ENCODE data around the gene CASP8AP2. TPM values are rescaled to one million over a fixed set of nuclear protein-coding genes. Genes with fewer than 3 reads are reported as not detected.
"Not testable (repeated sequence)": the region's sequence is repeated elsewhere in the genome, so short reads cannot be mapped to it uniquely, and the experiment has no call there.

The CASP8AP2 gene
- total and polyA plus RNA-seq, 3 experiments from 2014 or later, result 30.8 to 60.0 (median 31.3) TPM

- CTCF ChIA-PET; H3K9me3 ChIP-seq (ENCODE audit: low read length); H3K9me3 Mint-ChIP-seq; H3K36me3 ChIP-seq (ENCODE audit: insufficient read depth, low read length); H3K4me1 Mint-ChIP-seq; H3K4me3 Mint-ChIP-seq; H3K27me3 ChIP-seq (ENCODE audit: insufficient read depth, low read length, poor library complexity, severe bottlenecking); H3K36me3 Mint-ChIP-seq; H3K27ac Mint-ChIP-seq; DNase-seq; H3K4me3 ChIP-seq (ENCODE audit: low read length); H3K4me1 ChIP-seq (ENCODE audit: insufficient read depth, low read length); POLR2A ChIA-PET; H3K27ac ChIP-seq (ENCODE audit: low read depth, low read length): not testable (repeated sequence)
- peaks cover 34 to 63% of the 10 kb centered on the region in 2 donors for H3K27me3 Mint-ChIP-seq
Observed at GRCh38 chr6:89892577-89892976, 62.9 kb downstream of the CASP8AP2 start.

GRCh38 chr6:89894169-89894568 lies 64.5 kb downstream of the CASP8AP2 start, which contains the start of gene GJA10:
Gene GJA10, plus strand, starts transcription at chr6:89894469. Its CDS starts 0 bp downstream, at chr6:89894469.
- no peaks in the 10 kb centered on the region for H3K36me3 ChIP-seq (ENCODE audit: insufficient read depth, low read length)
- DNase-seq, result no peak
- Mint-ChIP-seq H3K9me3 (no peaks in the 10 kb centered on the region), H3K27me3 (peaks cover 31 to 60% of the 10 kb centered on the region in 2 donors), H3K27ac (no peak within 1 kb of the TSS), H3K36me3 (no peaks in the 10 kb centered on the region), H3K4me1 (no peaks in the 10 kb centered on the region), H3K4me3 (peak within 1 kb of the TSS in 1 of 7 donors; percentile 16)
- ChIA-PET POLR2A (no interaction called here), CTCF (no interaction called here)
- no peaks in the 10 kb centered on the region for H3K27me3 ChIP-seq (ENCODE audit: insufficient read depth, low read length, poor library complexity, severe bottlenecking)
- H3K4me3 ChIP-seq (ENCODE audit: low read length), result no peak within 1 kb of the TSS
- H3K4me1 ChIP-seq (ENCODE audit: insufficient read depth, low read length), result no peaks in the 10 kb centered on the region
- H3K9me3 ChIP-seq (ENCODE audit: low read length), result no peaks in the 10 kb centered on the region
- H3K27ac ChIP-seq (ENCODE audit: low read depth, low read length), result no peak within 1 kb of the TSS

GRCh38 chr6:89895276-89895874 lies 65.7 kb downstream of the CASP8AP2 start:
- H3K27me3 Mint-ChIP-seq, result peaks cover 32 to 60% of the 10 kb centered on the region in 2 donors
- Histone ChIP-seq H3K9me3 (ENCODE audit: low read length) (no peaks in the 10 kb centered on the region), H3K36me3 (ENCODE audit: insufficient read depth, low read length) (no peaks in the 10 kb centered on the region), H3K4me1 (ENCODE audit: insufficient read depth, low read length) (no peaks in the 10 kb centered on the region), H3K27ac (ENCODE audit: low read depth, low read length) (no peak overlapping the region), H3K27me3 (ENCODE audit: insufficient read depth, low read length, poor library complexity, severe bottlenecking) (no peaks in the 10 kb centered on the region), H3K4me3 (ENCODE audit: low read length) (no peak overlapping the region)
- no peak overlapping the region for H3K27ac Mint-ChIP-seq
- H3K36me3 Mint-ChIP-seq, result no peaks in the 10 kb centered on the region
- H3K9me3 Mint-ChIP-seq, result no peaks in the 10 kb centered on the region
- ChIA-PET POLR2A (no interaction called here), CTCF (no interaction called here)
- H3K4me3 Mint-ChIP-seq, result no peak overlapping the region
- no peak for DNase-seq
- no peaks in the 10 kb centered on the region for H3K4me1 Mint-ChIP-seq

DNA sequence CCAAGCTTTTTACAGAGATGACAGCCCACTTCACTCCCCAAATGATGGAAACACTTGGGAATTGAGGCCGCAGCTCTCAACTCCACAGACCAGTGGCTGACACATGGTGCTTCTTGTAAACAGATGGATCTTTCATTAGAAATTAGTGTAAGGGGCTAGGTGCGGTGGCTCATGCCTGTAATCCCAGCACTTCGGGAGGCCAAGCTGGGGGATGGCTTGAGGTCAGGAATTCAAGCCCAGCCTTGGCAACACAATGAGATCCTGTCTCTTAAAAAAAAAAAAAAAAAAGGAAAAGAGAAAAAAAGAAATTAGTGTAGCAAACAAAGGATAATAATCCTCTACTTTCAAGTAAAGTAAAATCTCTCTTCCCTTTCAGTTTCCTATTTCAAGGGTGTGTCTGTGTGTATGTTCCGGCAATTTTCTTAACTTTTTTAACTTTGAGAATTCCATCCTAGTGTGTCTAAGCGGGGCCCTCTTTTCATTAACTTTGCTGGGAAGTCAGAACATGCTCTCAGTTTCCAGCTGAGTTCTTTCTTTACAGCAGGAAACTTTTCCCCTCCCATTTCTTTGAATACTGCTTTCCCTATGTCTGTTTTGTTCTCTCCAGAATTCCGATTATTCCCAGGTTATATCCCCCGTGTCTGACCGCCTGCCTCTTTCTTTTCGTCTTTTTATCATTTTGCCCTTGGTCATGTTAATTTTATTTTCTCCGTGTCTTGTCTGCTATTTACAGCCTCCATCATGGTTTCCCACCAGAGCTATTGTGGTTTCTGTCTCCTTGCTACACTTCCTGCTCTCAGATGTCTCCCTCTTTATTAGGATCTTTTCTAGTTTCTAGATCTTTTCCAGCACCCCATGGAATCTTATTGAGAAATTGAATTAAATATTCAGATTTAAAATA lies 80.6 kb downstream of the CASP8AP2 start:
- H3K4me1 ChIP-seq (ENCODE audit: insufficient read depth, low read length); CTCF ChIA-PET; POLR2A ChIA-PET; H3K4me3 ChIP-seq (ENCODE audit: low read length); H3K9me3 ChIP-seq (ENCODE audit: low read length); DNase-seq; H3K9me3 Mint-ChIP-seq; H3K36me3 ChIP-seq (ENCODE audit: insufficient read depth, low read length); H3K4me1 Mint-ChIP-seq; H3K27ac ChIP-seq (ENCODE audit: low read depth, low read length); H3K27me3 ChIP-seq (ENCODE audit: insufficient read depth, low read length, poor library complexity, severe bottlenecking): not testable (repeated sequence)
- H3K27ac Mint-ChIP-seq, result peak overlapping the region in 1 of 8 donors; percentile 51
- H3K4me3 Mint-ChIP-seq, result peak overlapping the region in 1 of 7 donors; percentile 15
- peaks cover 3 to 28% of the 10 kb centered on the region in 2 donors for H3K27me3 Mint-ChIP-seq
- peaks cover 0 to 11% (median 0%) of the 10 kb centered on the region in 3 donors for H3K36me3 Mint-ChIP-seq

DNA sequence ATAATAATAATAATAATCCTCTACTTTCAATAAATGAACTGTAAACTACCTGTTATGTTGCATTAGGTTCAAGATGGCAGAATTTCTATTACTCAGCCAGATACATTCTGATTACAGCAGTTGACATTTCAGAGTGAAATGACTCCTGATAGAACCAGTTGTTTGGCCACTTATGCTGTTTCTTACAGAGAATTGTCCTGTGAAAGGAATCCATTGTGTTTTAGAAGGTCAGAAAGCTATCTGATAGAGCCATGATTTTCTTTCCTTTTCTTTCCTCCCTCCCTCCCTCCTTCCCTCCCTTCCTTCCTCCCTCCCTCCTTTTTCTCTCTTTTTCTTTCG lies 81.2 kb downstream of the CASP8AP2 start:
- H3K27ac ChIP-seq (ENCODE audit: low read depth, low read length), result no peak overlapping the region
- POLR2A ChIA-PET, result no interaction called here
- H3K4me3 ChIP-seq (ENCODE audit: low read length), result no peak overlapping the region
- H3K4me1 Mint-ChIP-seq, result peaks cover 0 to 4% (median 3%) of the 10 kb centered on the region in 3 donors
- H3K36me3 Mint-ChIP-seq, result peaks cover 0 to 15% (median 0%) of the 10 kb centered on the region in 3 donors
- no peak overlapping the region for H3K4me3 Mint-ChIP-seq
- no peak for DNase-seq
- no peaks in the 10 kb centered on the region for H3K27me3 ChIP-seq (ENCODE audit: insufficient read depth, low read length, poor library complexity, severe bottlenecking)
- H3K4me1 ChIP-seq (ENCODE audit: insufficient read depth, low read length), result no peaks in the 10 kb centered on the region
- CTCF ChIA-PET, result no interaction called here
- H3K9me3 ChIP-seq (ENCODE audit: low read length), result no peaks in the 10 kb centered on the region
- H3K27ac Mint-ChIP-seq, result no peak overlapping the region
- no peaks in the 10 kb centered on the region for H3K36me3 ChIP-seq (ENCODE audit: insufficient read depth, low read length)
- peaks cover 7 to 12% (median 8%) of the 10 kb centered on the region in 5 donors for H3K9me3 Mint-ChIP-seq
- peaks cover 3 to 33% of the 10 kb centered on the region in 2 donors for H3K27me3 Mint-ChIP-seq

- CTCF ChIA-PET, result no interaction called here
- no peak overlapping the region for H3K27ac Mint-ChIP-seq
Observed at GRCh38 chr6:89916136-89916920, 86.6 kb downstream of the CASP8AP2 start.

GRCh38 chr6:89917216-89917615 lies 87.5 kb downstream of the CASP8AP2 start:
- Histone ChIP-seq H3K27ac (ENCODE audit: low read depth, low read length) (no peak overlapping the region), H3K4me1 (ENCODE audit: insufficient read depth, low read length) (no peaks in the 10 kb centered on the region), H3K9me3 (ENCODE audit: low read length) (peaks cover 4% of the 10 kb centered on the region), H3K36me3 (ENCODE audit: insufficient read depth, low read length) (no peaks in the 10 kb centered on the region), H3K4me3 (ENCODE audit: low read length) (no peak overlapping the region), H3K27me3 (ENCODE audit: insufficient read depth, low read length, poor library complexity, severe bottlenecking) (no peaks in the 10 kb centered on the region)
- POLR2A ChIA-PET, result no interaction called here
- CTCF ChIA-PET, result no interaction called here
- Mint-ChIP-seq H3K4me3 (no peak overlapping the region), H3K9me3 (peaks cover 16 to 24% (median 20%) of the 10 kb centered on the region in 5 donors), H3K27me3 (peaks cover 4 to 34% of the 10 kb centered on the region in 2 donors), H3K36me3 (peaks cover 2 to 23% (median 7%) of the 10 kb centered on the region in 3 donors), H3K4me1 (no peaks in the 10 kb centered on the region), H3K27ac (no peak overlapping the region)
- no peak for DNase-seq

More at GRCh38 chr6:89916136-89916920, 86.6 kb downstream of the CASP8AP2 start:
- POLR2A ChIA-PET, result no interaction called here
- H3K4me3 Mint-ChIP-seq, result no peak overlapping the region
- Histone ChIP-seq H3K27ac (ENCODE audit: low read depth, low read length) (no peak overlapping the region), H3K36me3 (ENCODE audit: insufficient read depth, low read length) (no peaks in the 10 kb centered on the region), H3K4me1 (ENCODE audit: insufficient read depth, low read length) (no peaks in the 10 kb centered on the region), H3K9me3 (ENCODE audit: low read length) (peaks cover 4% of the 10 kb centered on the region), H3K4me3 (ENCODE audit: low read length) (no peak overlapping the region), H3K27me3 (ENCODE audit: insufficient read depth, low read length, poor library complexity, severe bottlenecking) (no peaks in the 10 kb centered on the region)
- peaks cover 2 to 23% (median 7%) of the 10 kb centered on the region in 3 donors for H3K36me3 Mint-ChIP-seq
- DNase-seq, result no peak
- no peaks in the 10 kb centered on the region for H3K4me1 Mint-ChIP-seq
- H3K9me3 Mint-ChIP-seq, result peaks cover 16 to 24% (median 20%) of the 10 kb centered on the region in 5 donors
- H3K27me3 Mint-ChIP-seq, result peaks cover 3 to 34% of the 10 kb centered on the region in 2 donors

All from CD8-positive, alpha-beta memory T cell (primary cell).